ENCODE results near the gene STK38L. TPM values are rescaled to one million over a fixed set of nuclear protein-coding genes. Genes with fewer than 3 reads are reported as not detected.

Gene STK38L
- polyA plus RNA-seq (8.6 to 25.4 TPM (median 19.0 TPM) in 3 replicates), polyA minus RNA-seq (2.2 to 16.0 TPM (median 14.1 TPM) in 3 replicates)
- polyA plus RNA-seq (2011; ENCODE audit: low read depth) = 92.6 TPM
- 10.3 and 19.1 TPM in 2 replicates for polyA plus RNA-seq (2011; cell fraction: cytosol; rRNA removed)
- 20.7 and 21.8 TPM in 2 replicates for polyA plus RNA-seq (2011; cell fraction: nucleus; rRNA removed)
- 11.1 and 18.0 TPM in 2 replicates for polyA plus RNA-seq (2012; ENCODE audit: low replicate concordance)
- polyA minus RNA-seq (2011; cell fraction: cytosol; rRNA and poly(A)+ RNA removed) = 9.8 TPM
- 14.5 and 30.5 TPM in 2 replicates for polyA minus RNA-seq (2011; cell fraction: nucleus; rRNA and poly(A)+ RNA removed)

DNA sequence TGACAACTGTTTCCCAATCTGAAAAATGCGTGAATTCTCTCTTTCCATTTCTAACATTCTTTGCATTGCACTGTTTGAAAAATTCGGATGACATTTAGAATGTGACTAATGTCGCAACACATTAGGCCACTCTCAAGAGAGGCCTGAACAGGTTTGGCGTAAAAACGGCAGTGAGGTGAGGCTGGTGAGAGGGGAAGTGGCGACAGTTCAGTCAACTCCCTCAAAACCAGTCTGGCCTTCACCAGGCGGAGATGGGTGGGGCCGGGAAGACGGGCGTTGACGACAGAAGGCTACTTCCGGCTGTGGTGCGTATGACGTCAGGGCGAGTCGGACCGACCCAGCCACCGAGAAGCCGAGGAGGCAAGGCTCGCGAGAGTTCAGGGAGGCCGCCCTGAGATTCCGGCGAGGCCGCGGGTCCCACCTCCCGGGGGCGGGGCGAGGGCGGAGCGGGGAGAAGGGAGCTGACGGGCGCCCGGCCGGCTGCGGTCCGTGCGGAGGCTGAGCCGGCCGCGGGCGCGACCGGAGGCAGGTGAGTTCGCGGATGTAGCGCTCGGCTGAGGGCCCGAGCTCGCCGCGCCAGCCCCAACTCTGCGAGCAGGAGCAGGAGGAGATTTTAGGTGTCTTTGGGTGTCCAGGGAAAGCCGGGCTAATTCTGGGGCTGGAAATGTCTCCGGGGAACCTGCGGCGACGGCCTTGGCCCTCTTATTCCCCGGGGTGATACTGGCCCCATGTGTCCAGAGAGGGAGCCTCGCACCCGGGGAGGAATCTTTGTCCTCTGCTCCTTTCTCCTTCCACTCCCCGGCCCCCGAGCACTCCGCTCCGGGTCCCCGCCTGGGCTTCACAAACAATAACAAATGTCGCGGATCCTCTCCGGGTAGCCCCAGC, at the start of gene STK38L:
STK38L (plus strand) TSS at position 483 of the 885 bp plus-strand sequence. CDS start 53,435 bp downstream, outside the sequence.
- H3K4me3 ChIP-seq (ENCODE audit: control insufficient read depth in 2 of 3, extremely low read depth in 1 of 3, insufficient read depth in 2 of 3, low read depth in 1 of 3, low read length in 3 of 3) = peak within 1 kb of the TSS; percentile 80 to 98 (median 96)
- DNase-seq (ENCODE audit: low read depth, low spot score) (peak; percentile 59), FAIRE-seq (peak; percentile 57)
- dilution Hi-C loops (cut with MboI; ENCODE audit: extremely low pct_ligation_motif_present, low sequenced_read_pairs) = no loop called here
- TF ChIP-seq, protein P1, sequence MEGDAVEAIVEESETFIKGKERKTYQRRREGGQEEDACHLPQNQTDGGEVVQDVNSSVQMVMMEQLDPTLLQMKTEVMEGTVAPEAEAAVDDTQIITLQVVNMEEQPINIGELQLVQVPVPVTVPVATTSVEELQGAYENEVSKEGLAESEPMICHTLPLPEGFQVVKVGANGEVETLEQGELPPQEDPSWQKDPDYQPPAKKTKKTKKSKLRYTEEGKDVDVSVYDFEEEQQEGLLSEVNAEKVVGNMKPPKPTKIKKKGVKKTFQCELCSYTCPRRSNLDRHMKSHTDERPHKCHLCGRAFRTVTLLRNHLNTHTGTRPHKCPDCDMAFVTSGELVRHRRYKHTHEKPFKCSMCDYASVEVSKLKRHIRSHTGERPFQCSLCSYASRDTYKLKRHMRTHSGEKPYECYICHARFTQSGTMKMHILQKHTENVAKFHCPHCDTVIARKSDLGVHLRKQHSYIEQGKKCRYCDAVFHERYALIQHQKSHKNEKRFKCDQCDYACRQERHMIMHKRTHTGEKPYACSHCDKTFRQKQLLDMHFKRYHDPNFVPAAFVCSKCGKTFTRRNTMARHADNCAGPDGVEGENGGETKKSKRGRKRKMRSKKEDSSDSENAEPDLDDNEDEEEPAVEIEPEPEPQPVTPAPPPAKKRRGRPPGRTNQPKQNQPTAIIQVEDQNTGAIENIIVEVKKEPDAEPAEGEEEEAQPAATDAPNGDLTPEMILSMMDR (optimal IDR thresholded peaks at IDR 0.05 in 1 of 3, IDR thresholded peaks at IDR 0.05 in 1 of 3, conservative IDR thresholded peaks at IDR 0.05 in 1 of 3; ENCODE audit: extremely low read depth in 1 of 3, insufficient read depth in 2 of 3, low read length in 3 of 3) = peak in 2 of 3 experiments; percentile 12 to 51
- no peak for TF ChIP-seq EZH2 (IDR thresholded peaks at IDR 0.05; ENCODE audit: low read length)
- H3K27ac ChIP-seq (ENCODE audit: control insufficient read depth, insufficient read depth, low read length) = peak within 1 kb of the TSS; percentile 89
- peak within 1 kb of the TSS; percentile 97 for H2AFZ ChIP-seq (ENCODE audit: control insufficient read depth, low read length)
- H3K27me3 ChIP-seq (ENCODE audit: control insufficient read depth, extremely low read depth, insufficient read depth, low read length) = no peaks in the 10 kb centered on the region
- H3K9me1 ChIP-seq (ENCODE audit: control insufficient read depth, extremely low read depth, insufficient read depth, low read length) = no peaks in the 10 kb centered on the region
- no peaks in the 10 kb centered on the region for H3K36me3 ChIP-seq (ENCODE audit: control insufficient read depth in 2 of 2, extremely low read depth in 1 of 2, insufficient read depth in 2 of 2, low read length in 2 of 2)
- no peaks in the 10 kb centered on the region for H4K20me1 ChIP-seq (ENCODE audit: control insufficient read depth, extremely low read depth, insufficient read depth, low read length)
- peak within 1 kb of the TSS; percentile 95 for H3K9ac ChIP-seq (ENCODE audit: control insufficient read depth, extremely low read depth, insufficient read depth, low read length)
- H3K4me2 ChIP-seq (ENCODE audit: control insufficient read depth, extremely low read depth, insufficient read depth, low read depth, low read length) = peak within 1 kb of the TSS; percentile 99
- H3K79me2 ChIP-seq (ENCODE audit: control insufficient read depth, insufficient read depth, low read length) = peaks cover 38% of the 10 kb centered on the region
- H3K9me3 ChIP-seq (ENCODE audit: control insufficient read depth, low read depth, low read length) = no peaks in the 10 kb centered on the region
- peaks cover 20% of the 10 kb centered on the region for H3K4me1 ChIP-seq (ENCODE audit: control insufficient read depth, extremely low read depth, insufficient read depth, low read length)

DNA sequence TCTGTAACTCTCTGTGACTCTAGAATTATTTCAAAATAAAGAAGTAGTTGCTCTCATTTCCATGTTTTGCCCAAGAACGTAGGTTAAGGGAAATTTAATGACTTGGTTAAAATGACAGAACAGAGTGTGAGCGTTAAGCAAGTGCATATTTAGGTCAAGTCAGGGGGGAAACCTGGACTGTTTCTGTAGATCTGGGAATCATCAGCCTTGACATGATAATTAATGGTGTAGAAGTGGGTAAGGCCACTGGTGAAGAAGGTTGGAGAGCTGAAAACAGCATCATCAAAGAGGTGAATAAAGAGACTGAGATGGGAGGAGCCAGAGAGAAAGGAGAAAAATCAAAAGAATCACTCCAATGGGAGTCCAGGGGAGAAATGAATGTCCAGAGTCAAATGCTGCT, 49.4 kb upstream of the STK38L start:
- Histone ChIP-seq H3K27ac (ENCODE audit: control insufficient read depth, insufficient read depth, low read length) (no peak overlapping the region), H3K36me3 (ENCODE audit: control insufficient read depth in 2 of 2, extremely low read depth in 1 of 2, insufficient read depth in 2 of 2, low read length in 2 of 2) (no peaks in the 10 kb centered on the region), H3K9ac (ENCODE audit: control insufficient read depth, extremely low read depth, insufficient read depth, low read length) (no peak overlapping the region), H3K9me3 (ENCODE audit: control insufficient read depth, low read depth, low read length) (no peaks in the 10 kb centered on the region), H3K4me2 (ENCODE audit: control insufficient read depth, extremely low read depth, insufficient read depth, low read depth, low read length) (no peak overlapping the region), H3K4me1 (ENCODE audit: control insufficient read depth, extremely low read depth, insufficient read depth, low read length) (no peaks in the 10 kb centered on the region), H3K27me3 (ENCODE audit: control insufficient read depth, extremely low read depth, insufficient read depth, low read length) (no peaks in the 10 kb centered on the region), H3K9me1 (ENCODE audit: control insufficient read depth, extremely low read depth, insufficient read depth, low read length) (no peaks in the 10 kb centered on the region), H3K4me3 (ENCODE audit: control insufficient read depth in 2 of 3, extremely low read depth in 1 of 3, insufficient read depth in 2 of 3, low read depth in 1 of 3, low read length in 3 of 3) (no peak overlapping the region), H3K79me2 (ENCODE audit: control insufficient read depth, insufficient read depth, low read length) (no peaks in the 10 kb centered on the region), H4K20me1 (ENCODE audit: control insufficient read depth, extremely low read depth, insufficient read depth, low read length) (no peaks in the 10 kb centered on the region), H2AFZ (ENCODE audit: control insufficient read depth, low read length) (no peak overlapping the region)
- DNase-seq (ENCODE audit: low read depth, low spot score) = no peak
- TF ChIP-seq, protein P1 (optimal IDR thresholded peaks at IDR 0.05 in 1 of 3, IDR thresholded peaks at IDR 0.05 in 1 of 3, conservative IDR thresholded peaks at IDR 0.05 in 1 of 3; ENCODE audit: extremely low read depth in 1 of 3, insufficient read depth in 2 of 3, low read length in 3 of 3) = no peak
- TF ChIP-seq EZH2 (IDR thresholded peaks at IDR 0.05; ENCODE audit: low read length) = no peak
- dilution Hi-C loops (cut with MboI; ENCODE audit: extremely low pct_ligation_motif_present, low sequenced_read_pairs) = no loop called here
- FAIRE-seq = no peak
